Nephron (organoid): ENCODE data around the gene WNT1.
A peak's percentile ranks its signal among the peaks of the same experiment; 100 is the strongest.

Experiments
- H3K27ac Mint-ChIP-seq, 3 experiments: 2 replicates each; pipeline ENCODE4 v1.8.0; 2020; ENCODE audit warnings: mixed read lengths in 3 of 3, mild to moderate bottlenecking in 2 of 3, moderate library complexity in 1 of 3
- H3K27me3 Mint-ChIP-seq: 2 replicates; pipeline ENCODE4 v1.8.0; 2021; ENCODE audit warnings: low read depth, mild to moderate bottlenecking, moderate library complexity, mixed read lengths
- H3K36me3 Mint-ChIP-seq: 2 replicates; pipeline ENCODE4 v1.8.0; 2020; ENCODE audit warnings: low read depth, mixed read lengths
- H3K4me1 Mint-ChIP-seq: 2 replicates; pipeline ENCODE4 v1.8.0; 2020; ENCODE audit warnings: mixed read lengths
- H3K4me3 Mint-ChIP-seq, 3 experiments: 2 replicates each; pipeline ENCODE4 v1.8.0; 2020; ENCODE audit warnings: mild to moderate bottlenecking in 3 of 3, mixed read lengths in 3 of 3, moderate library complexity in 2 of 3
- H3K9me3 Mint-ChIP-seq: 2 replicates; pipeline ENCODE4 v1.8.0; 2020; ENCODE audit warnings: mixed read lengths
- TF ChIP-seq, protein P1 (sequence below), 3 experiments: fragments of 200-600 bp; sonication (generic); IDR thresholded peaks; one replicate each; pipeline ENCODE4 v1.5.0; 2021; ENCODE audit warnings: antibody characterized with exemption in 3 of 3; ENCODE audit not compliant: unreplicated experiment in 3 of 3

Gene WNT1

DNA sequence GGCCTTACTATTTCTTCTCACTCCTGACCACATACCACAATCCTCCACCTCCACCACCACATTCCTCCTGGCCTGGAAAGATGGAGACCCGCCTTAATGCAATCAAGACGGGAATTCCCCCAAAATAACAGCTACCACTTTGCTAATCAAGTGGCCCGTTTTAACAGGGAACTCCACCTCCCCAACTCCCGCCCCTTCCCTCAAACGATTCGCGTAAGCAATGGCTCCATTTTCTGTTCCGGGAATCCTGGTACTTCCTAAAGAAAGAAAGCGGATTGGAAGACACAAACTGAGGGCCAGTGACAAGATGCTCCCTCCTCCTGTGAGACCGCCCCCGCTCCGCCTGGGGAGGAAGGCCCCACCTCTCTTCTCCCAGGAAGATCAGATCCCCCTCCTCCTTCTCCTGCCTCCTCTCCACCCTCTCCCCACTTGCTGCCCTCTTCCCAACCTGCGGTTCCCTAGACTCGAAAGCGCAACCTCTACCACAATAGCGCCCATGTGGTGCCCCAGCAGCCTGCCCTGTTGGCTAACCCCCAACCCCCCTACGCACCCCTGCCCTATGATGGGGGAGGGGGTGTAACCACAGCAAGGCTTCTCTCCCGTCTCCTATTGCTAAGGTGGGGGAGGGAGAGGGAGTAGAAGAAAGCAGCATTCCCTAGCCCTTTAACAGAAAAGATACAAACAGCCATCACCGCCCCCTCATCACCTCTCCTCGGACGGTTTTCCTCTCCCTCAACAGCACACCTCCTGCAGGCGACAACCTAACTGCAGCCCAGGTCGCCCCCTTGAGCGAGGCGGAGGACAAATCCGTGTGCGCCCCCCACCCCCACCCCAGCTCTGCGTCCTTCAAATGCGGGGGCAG, 21.6 kb upstream of the WNT1 start:
- peaks cover 30% of the 10 kb centered on the region for H3K4me1 Mint-ChIP-seq

DNA sequence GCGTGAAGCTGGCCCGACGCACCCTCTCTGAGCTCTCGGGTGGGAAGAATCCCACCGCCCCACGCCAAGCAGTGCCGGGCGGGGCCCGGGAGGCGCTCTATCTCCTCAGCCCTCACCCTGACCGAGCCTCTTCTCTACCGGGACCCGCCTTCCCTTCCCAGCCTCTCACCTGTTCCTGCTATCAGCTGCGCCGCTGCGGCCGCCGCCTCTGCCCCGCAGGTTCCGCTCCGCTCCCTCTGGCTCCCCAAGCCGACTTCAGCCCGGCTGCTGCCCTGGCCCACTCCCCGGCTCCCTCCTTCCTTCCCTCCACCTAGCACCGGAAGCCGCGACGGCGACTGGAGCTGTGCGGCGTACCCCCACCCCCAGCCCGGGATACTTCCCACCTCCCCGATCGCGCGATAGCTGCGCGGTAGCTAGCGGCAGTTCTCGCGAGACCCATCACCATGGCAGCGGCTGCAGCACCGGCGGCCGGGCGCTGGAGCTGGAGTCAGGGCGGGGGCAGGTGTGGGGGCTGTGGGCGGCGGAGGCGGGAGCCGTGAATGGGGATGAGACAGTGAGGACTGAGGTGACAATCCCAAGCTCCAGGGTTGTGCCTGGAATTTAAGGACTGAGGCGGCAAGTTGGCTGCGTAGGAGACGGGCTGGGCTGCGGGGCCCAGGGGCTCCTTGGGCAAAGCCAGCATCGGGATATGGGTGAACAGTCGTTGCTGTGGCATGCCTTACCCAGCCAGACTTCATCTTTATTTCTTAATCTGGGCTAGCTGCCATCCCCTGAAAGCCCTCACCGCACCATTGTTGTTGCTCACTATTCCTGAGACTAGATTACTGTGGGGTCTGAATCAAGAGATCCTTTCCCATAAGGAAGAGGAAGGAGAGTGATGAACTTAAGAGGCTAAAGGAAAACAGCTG, 20.7 kb upstream of the WNT1 start, which contains the start of gene ARF3:
TSS of gene ARF3 (minus strand) at position 347 of the 908 bp plus-strand sequence. CDS start 16,392 bp downstream, outside the sequence.
- Mint-ChIP-seq H3K27ac (peak within 1 kb of the TSS; percentile 91 to 97 (median 96)), H3K36me3 (peaks cover 23% of the 10 kb centered on the region), H3K4me3 (peak within 1 kb of the TSS; percentile 98), H3K27me3 (peaks cover 11% of the 10 kb centered on the region), H3K4me1 (peaks cover 30% of the 10 kb centered on the region), H3K9me3 (no peaks in the 10 kb centered on the region)
- TF ChIP-seq, protein P1, sequence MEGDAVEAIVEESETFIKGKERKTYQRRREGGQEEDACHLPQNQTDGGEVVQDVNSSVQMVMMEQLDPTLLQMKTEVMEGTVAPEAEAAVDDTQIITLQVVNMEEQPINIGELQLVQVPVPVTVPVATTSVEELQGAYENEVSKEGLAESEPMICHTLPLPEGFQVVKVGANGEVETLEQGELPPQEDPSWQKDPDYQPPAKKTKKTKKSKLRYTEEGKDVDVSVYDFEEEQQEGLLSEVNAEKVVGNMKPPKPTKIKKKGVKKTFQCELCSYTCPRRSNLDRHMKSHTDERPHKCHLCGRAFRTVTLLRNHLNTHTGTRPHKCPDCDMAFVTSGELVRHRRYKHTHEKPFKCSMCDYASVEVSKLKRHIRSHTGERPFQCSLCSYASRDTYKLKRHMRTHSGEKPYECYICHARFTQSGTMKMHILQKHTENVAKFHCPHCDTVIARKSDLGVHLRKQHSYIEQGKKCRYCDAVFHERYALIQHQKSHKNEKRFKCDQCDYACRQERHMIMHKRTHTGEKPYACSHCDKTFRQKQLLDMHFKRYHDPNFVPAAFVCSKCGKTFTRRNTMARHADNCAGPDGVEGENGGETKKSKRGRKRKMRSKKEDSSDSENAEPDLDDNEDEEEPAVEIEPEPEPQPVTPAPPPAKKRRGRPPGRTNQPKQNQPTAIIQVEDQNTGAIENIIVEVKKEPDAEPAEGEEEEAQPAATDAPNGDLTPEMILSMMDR (IDR thresholded peaks at IDR 0.05; ENCODE audit: unreplicated experiment in 3 of 3): no peak

More for the DNA sequence above, 21.6 kb upstream of the WNT1 start:
- peaks cover 26% of the 10 kb centered on the region for H3K36me3 Mint-ChIP-seq
- H3K4me3 Mint-ChIP-seq: peak overlapping the region; percentile 98
- no peaks in the 10 kb centered on the region for H3K9me3 Mint-ChIP-seq
- TF ChIP-seq, protein P1 (IDR thresholded peaks at IDR 0.05; ENCODE audit: unreplicated experiment in 3 of 3): peak in 1 of 3 experiments; percentile 9
- peak overlapping the region; percentile 91 to 97 (median 96) for H3K27ac Mint-ChIP-seq
- peaks cover 5% of the 10 kb centered on the region for H3K27me3 Mint-ChIP-seq

DNA sequence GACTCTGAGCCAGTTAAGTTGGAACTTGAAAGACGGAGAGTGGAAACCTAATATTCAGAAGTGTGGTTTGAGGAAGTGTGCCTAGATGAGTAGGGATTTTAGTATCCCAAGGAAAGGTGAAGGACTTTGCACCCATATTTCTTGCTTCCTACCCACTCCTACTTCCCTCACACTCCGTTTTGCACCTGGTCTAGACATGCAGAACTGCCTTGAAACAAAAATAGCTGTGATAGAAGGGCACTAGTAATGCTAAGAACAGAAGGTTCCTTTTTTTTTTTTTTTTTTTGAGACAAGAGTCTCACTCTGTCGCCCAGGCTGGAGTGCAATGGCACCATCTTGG, 20.1 kb upstream of the WNT1 start:
- H3K27ac Mint-ChIP-seq: peak overlapping the region; percentile 91 to 97 (median 96)
- peak overlapping the region; percentile 98 for H3K4me3 Mint-ChIP-seq
- peaks cover 13% of the 10 kb centered on the region for H3K27me3 Mint-ChIP-seq
- no peaks in the 10 kb centered on the region for H3K9me3 Mint-ChIP-seq
- peaks cover 30% of the 10 kb centered on the region for H3K4me1 Mint-ChIP-seq
- TF ChIP-seq, protein P1 (IDR thresholded peaks at IDR 0.05; ENCODE audit: unreplicated experiment in 3 of 3): no peak
- peaks cover 18% of the 10 kb centered on the region for H3K36me3 Mint-ChIP-seq

DNA sequence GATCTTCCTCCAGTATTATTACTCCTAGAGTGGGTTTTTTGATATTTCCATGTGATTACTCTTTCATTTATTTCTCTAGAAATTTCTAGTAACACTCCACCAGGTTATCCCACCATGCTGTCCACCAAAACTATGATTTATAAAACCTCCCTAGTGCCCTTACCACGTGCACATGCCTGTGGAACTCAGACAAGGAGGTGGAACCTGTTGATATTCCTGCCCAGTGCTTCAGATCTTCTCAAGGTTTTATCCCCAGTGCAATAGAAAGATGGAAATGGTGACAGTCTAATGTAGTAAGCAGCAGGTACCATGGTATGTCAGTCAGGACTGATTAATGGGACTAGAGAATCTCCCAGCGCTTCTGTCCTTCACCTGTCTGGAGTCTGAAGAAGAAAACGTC, 17.3 kb upstream of the WNT1 start:
- Mint-ChIP-seq H3K27me3 (peaks cover 24% of the 10 kb centered on the region), H3K36me3 (peaks cover 4% of the 10 kb centered on the region), H3K4me3 (peak overlapping the region in 2 of 3 experiments; percentile 3 to 39), H3K4me1 (peaks cover 13% of the 10 kb centered on the region), H3K9me3 (no peaks in the 10 kb centered on the region), H3K27ac (no peak overlapping the region)
- TF ChIP-seq, protein P1 (IDR thresholded peaks at IDR 0.05; ENCODE audit: unreplicated experiment in 3 of 3): no peak

DNA sequence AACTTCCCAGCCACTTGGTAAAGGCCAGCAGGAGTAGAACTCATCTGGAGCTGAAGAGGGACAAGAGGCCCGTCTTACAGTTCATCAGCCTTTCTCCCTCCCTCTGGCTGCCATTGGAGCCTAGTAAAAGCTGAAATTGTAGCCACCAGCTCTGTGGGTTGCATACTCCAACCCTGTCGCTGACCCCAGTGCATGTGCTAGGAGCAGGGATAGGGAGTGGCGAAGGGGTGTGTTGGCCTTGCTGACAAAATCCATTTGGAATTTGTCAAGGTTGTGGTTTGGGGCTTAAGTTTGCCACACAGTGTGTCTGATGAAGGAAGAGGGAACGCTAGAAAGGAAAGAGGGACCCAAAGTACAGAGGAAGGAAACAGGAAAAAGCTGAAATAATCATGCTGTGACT, 16.8 kb upstream of the WNT1 start:
- no peak overlapping the region for H3K27ac Mint-ChIP-seq
- H3K4me1 Mint-ChIP-seq: peaks cover 8% of the 10 kb centered on the region
- TF ChIP-seq, protein P1 (IDR thresholded peaks at IDR 0.05; ENCODE audit: unreplicated experiment in 3 of 3): no peak

More for the DNA sequence above, 16.8 kb upstream of the WNT1 start:
- Mint-ChIP-seq H3K27me3 (peaks cover 28% of the 10 kb centered on the region), H3K36me3 (peaks cover under 1% of the 10 kb centered on the region), H3K4me3 (no peak overlapping the region), H3K9me3 (no peaks in the 10 kb centered on the region)
